Natural killer cell (primary cell): ENCODE measurements around the gene RFLNA. TPM values are rescaled to one million over a fixed set of nuclear protein-coding genes. Genes with fewer than 3 reads are reported as not detected.

Experiments
- ATAC-seq, 3 donors: fragments of 150-1000 bp in 2 of 3; fragments of 200-7000 bp in 1 of 3; cut with Tn5 transposase; 1 replicate in 1 of 3; 2 replicates in 2 of 3; pipeline ENCODE4 v1.10.0; 2021; ENCODE audit warnings: mild to moderate bottlenecking in 2 of 3, moderate library complexity in 2 of 3
- DNase-seq, 2 donors: peaks; one replicate each; pipeline versions ENCODE4 v3.0.0 to v3.0.0-alpha.2; 2013 to 2021; ENCODE audit warnings: mixed read lengths in 1 of 2
- H3K27ac ChIP-seq: one replicate; pipeline ENCODE4 v1.5.1; 2013; ENCODE audit warnings: mild to moderate bottlenecking, low read length
- H3K27me3 ChIP-seq: one replicate; pipeline ENCODE4 v1.6.1; 2013; ENCODE audit warnings: low read length; ENCODE audit not compliant: control insufficient read depth, insufficient read depth
- H3K36me3 ChIP-seq: one replicate; pipeline ENCODE4 v1.6.1; 2013; ENCODE audit warnings: low read length; ENCODE audit not compliant: control insufficient read depth, insufficient read depth
- H3K4me1 ChIP-seq: one replicate; pipeline ENCODE4 v1.6.1; 2013; ENCODE audit warnings: low read length; ENCODE audit not compliant: control insufficient read depth, insufficient read depth
- H3K4me3 ChIP-seq: one replicate; pipeline ENCODE4 v1.5.1; 2013; ENCODE audit warnings: low read length
- H3K9me3 ChIP-seq: one replicate; pipeline ENCODE4 v1.6.1; 2013; ENCODE audit warnings: low read length; ENCODE audit not compliant: control insufficient read depth, insufficient read depth
- H3K27ac Mint-ChIP-seq, 2 donors: one replicate each; pipeline ENCODE4 v1.8.0; 2022; ENCODE audit warnings: mild to moderate bottlenecking in 2 of 2, mixed read lengths in 2 of 2, moderate library complexity in 1 of 2
- H3K27me3 Mint-ChIP-seq, 2 donors: one replicate each; pipeline ENCODE4 v1.8.0; 2022; ENCODE audit warnings: low read depth in 2 of 2, mixed read lengths in 2 of 2
- H3K36me3 Mint-ChIP-seq: one replicate; pipeline ENCODE4 v1.8.0; 2022; ENCODE audit warnings: mixed read lengths
- H3K4me1 Mint-ChIP-seq, 2 donors: one replicate each; pipeline ENCODE4 v1.8.0; 2022; ENCODE audit warnings: mixed read lengths in 2 of 2
- H3K4me3 Mint-ChIP-seq: one replicate; pipeline ENCODE4 v1.8.0; 2022; ENCODE audit warnings: mild to moderate bottlenecking, moderate library complexity, mixed read lengths
- H3K9me3 Mint-ChIP-seq, 2 donors: one replicate each; pipeline ENCODE4 v1.8.0; 2022; ENCODE audit warnings: mixed read lengths in 2 of 2
- CTCF ChIP-seq: fragments of 200-600 bp; IDR thresholded peaks from one replicate; pipeline ENCODE4 v1.8.0; 2022; ENCODE audit warnings: antibody characterized with exemption
- WGBS: methylation state at CpG from one replicate; pipeline ENCODE4 v1.1.7; 2013; ENCODE audit warnings: missing lambda C conversion rate; ENCODE audit not compliant: insufficient coverage; 5-methylcytosine and 5-hydroxymethylcytosine counted together
- intact Hi-C: fragments of 100-400 bp; cut with micrococcal nuclease; formaldehyde crosslinking; loops from one replicate; pipeline ENCODE4 v1.14.2; 2022
- total RNA-seq, 4 donors: library from RNA; stranded (reverse); fragments of 120-200 nt in 1 of 4; gene quantifications; one replicate each; pipeline versions ENCODE4 v1.2.3 to v1.2.4, GENCODE V29; 2013 to 2022

RFLNA gene
- total RNA-seq, 3 donors from 2014 or later (not counting 1 experiment from before 2014, with no cell fraction given): 0.85 TPM; not detected in 2

DNA sequence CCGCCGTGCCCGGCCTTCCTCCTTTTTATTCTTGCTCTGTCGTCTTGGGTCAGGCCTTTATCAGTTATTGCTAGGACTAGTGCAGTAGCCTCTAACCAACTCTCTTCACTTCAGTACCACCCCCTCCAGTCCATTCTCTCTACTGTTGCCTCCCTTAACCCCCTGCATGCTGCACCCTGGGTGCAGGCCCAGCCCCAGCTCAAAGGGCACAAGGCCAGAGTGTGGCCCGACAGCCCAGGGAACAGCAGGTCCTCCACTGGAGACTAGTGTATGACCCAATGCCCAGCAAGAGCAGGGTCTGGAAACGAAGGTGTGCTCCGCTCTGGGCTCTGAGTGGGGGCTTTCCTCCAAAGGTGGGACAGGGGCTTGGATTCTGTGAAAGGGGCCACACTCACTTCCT is 30.0 kb upstream of the RFLNA start:
- intact Hi-C loops: no loop called here
- H3K27ac ChIP-seq: no peak overlapping the region
- WGBS: 94% methylated on average over 7 of the region's 7 CpGs
- no peaks in the 10 kb centered on the region for H3K9me3 ChIP-seq
- DNase-seq (no peak), ATAC-seq (no peak)
- no peak overlapping the region for H3K27ac Mint-ChIP-seq
- peaks cover 6 to 15% of the 10 kb centered on the region in 2 donors for H3K27me3 Mint-ChIP-seq
- no peak overlapping the region for H3K4me3 Mint-ChIP-seq
- H3K9me3 Mint-ChIP-seq: no peaks in the 10 kb centered on the region
- no peaks in the 10 kb centered on the region for H3K27me3 ChIP-seq
- no peak overlapping the region for H3K4me3 ChIP-seq
- TF ChIP-seq CTCF: no peak
- H3K4me1 Mint-ChIP-seq: peaks cover 0 to under 1% of the 10 kb centered on the region in 2 donors
- no peaks in the 10 kb centered on the region for H3K36me3 Mint-ChIP-seq
- no peaks in the 10 kb centered on the region for H3K4me1 ChIP-seq
- no peaks in the 10 kb centered on the region for H3K36me3 ChIP-seq

DNA sequence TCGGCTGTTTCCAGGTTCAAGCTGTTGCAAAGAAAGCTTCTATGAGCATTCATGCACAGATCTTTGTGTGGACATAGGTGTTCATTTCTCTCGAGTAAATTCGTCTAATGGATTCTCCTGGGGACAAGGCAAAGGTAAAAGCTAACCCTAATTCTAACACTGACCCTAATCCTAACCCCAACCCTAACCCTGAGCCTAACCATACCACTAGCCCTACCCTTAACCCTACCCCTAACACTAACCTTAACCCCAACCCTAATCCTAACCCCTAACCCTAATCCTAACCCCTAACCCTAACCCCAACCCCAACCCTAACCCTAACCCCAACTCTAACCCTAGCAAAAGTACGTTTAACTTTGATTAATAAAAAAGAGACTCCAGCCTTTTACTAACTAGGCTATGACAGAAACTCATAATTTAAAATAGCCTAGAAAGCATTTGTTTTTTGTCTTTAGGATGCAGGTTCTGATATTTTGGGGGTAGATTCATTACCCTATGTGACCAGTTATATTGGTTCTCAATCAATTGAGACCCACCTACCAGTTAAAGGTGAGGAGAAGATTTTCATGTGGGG is 27.6 kb upstream of the RFLNA start:
- no peak for TF ChIP-seq CTCF
- DNase-seq (no peak), ATAC-seq (peak in 1 of 3 donors; percentile 43)
- no peak overlapping the region for H3K4me3 Mint-ChIP-seq
- Histone ChIP-seq H3K4me1 (no peaks in the 10 kb centered on the region), H3K9me3 (no peaks in the 10 kb centered on the region), H3K4me3 (no peak overlapping the region), H3K36me3 (no peaks in the 10 kb centered on the region), H3K27ac (no peak overlapping the region), H3K27me3 (no peaks in the 10 kb centered on the region)
- intact Hi-C loops: no loop called here
- no peaks in the 10 kb centered on the region for H3K4me1 Mint-ChIP-seq
- 89% methylated on average over 4 of the region's 4 CpGs for WGBS
- peaks cover 0 to 14% of the 10 kb centered on the region in 2 donors for H3K27me3 Mint-ChIP-seq
- no peaks in the 10 kb centered on the region for H3K9me3 Mint-ChIP-seq
- H3K27ac Mint-ChIP-seq: no peak overlapping the region
- H3K36me3 Mint-ChIP-seq: no peaks in the 10 kb centered on the region

GRCh38 chr12:124270671-124271070 is 24.2 kb upstream of the RFLNA start:
- Histone ChIP-seq H3K4me1 (no peaks in the 10 kb centered on the region), H3K9me3 (no peaks in the 10 kb centered on the region), H3K27me3 (no peaks in the 10 kb centered on the region), H3K36me3 (no peaks in the 10 kb centered on the region), H3K27ac (no peak overlapping the region), H3K4me3 (no peak overlapping the region)
- intact Hi-C loops: no loop called here
- DNase-seq (no peak), ATAC-seq (no peak)
- H3K27ac Mint-ChIP-seq: no peak overlapping the region
- no peak for TF ChIP-seq CTCF
- H3K36me3 Mint-ChIP-seq: no peaks in the 10 kb centered on the region
- peaks cover 0 to 3% of the 10 kb centered on the region in 2 donors for H3K27me3 Mint-ChIP-seq
- no peaks in the 10 kb centered on the region for H3K9me3 Mint-ChIP-seq
- no peak overlapping the region for H3K4me3 Mint-ChIP-seq
- H3K4me1 Mint-ChIP-seq: no peaks in the 10 kb centered on the region
- WGBS: 83% methylated on average over 6 of the region's 6 CpGs

DNA sequence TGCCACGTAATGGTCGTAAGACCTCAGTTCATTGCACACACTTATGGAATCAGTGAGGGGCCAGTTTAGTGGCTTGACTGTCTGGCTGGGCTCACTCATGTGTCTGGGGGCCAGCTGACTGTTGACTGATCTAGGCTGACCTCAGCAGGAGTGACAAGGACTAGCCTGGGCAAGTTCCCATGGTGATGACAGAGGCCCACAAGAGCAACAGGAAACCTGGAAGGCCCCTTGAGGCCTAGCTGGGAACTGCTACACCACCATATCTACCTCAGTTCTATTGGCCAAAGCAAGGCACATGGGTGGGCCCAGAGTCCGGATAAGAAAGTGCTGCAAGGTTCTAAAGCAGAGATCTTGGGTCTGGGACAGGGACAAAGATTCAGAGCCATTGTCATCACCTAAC is 21.3 kb upstream of the RFLNA start:
- Mint-ChIP-seq H3K9me3 (no peaks in the 10 kb centered on the region), H3K27ac (no peak overlapping the region), H3K36me3 (no peaks in the 10 kb centered on the region), H3K4me1 (no peaks in the 10 kb centered on the region), H3K4me3 (no peak overlapping the region), H3K27me3 (peaks cover 8 to 12% of the 10 kb centered on the region in 2 donors)
- no peak for TF ChIP-seq CTCF
- no peak overlapping the region for H3K27ac ChIP-seq
- ATAC-seq (peak; percentile 12 to 43 (median 31)), DNase-seq (no peak)
- 95% methylated on average over 3 of the region's 3 CpGs for WGBS
- H3K36me3 ChIP-seq: no peaks in the 10 kb centered on the region
- H3K27me3 ChIP-seq: peaks cover 3% of the 10 kb centered on the region
- H3K4me3 ChIP-seq: no peak overlapping the region
- no peaks in the 10 kb centered on the region for H3K4me1 ChIP-seq
- H3K9me3 ChIP-seq: no peaks in the 10 kb centered on the region
- intact Hi-C loops: no loop called here
